ENCODE data around the gene NSL1.
"Not testable (repeated sequence)": the region's sequence is repeated elsewhere in the genome, so short reads cannot be mapped to it uniquely, and the experiment has no call there.

The NSL1 gene

GRCh38 chr1:212731630-212732029, 59.9 kb downstream of the NSL1 start:
- no peaks in the 10 kb centered on the region for H3K27me3 ChIP-seq (ENCODE audit: control insufficient read depth, insufficient read depth, low read length)
- H2AFZ ChIP-seq: no peak overlapping the region
- no peaks in the 10 kb centered on the region for H3K79me2 ChIP-seq
- H3K4me2 ChIP-seq (ENCODE audit: low read length): no peak overlapping the region
- no peak overlapping the region for H3K4me3 ChIP-seq (ENCODE audit: low read depth, low read length)
- H3K9me3 ChIP-seq (ENCODE audit: control insufficient read depth, low read length): no peaks in the 10 kb centered on the region
- TF ChIP-seq CTCF (IDR thresholded peaks at IDR 0.05): no peak
- H3K4me1 ChIP-seq: no peaks in the 10 kb centered on the region
- no peak overlapping the region for H3K27ac ChIP-seq
- no peaks in the 10 kb centered on the region for H3K36me3 ChIP-seq (ENCODE audit: control insufficient read depth, insufficient read depth, low read length)
- H3K9ac ChIP-seq: no peak overlapping the region

- H3K27ac ChIP-seq: no peak overlapping the region
- no peaks in the 10 kb centered on the region for H3K36me3 ChIP-seq (ENCODE audit: control insufficient read depth, insufficient read depth, low read length)
- H3K27me3 ChIP-seq (ENCODE audit: control insufficient read depth, insufficient read depth, low read length): no peaks in the 10 kb centered on the region
- no peaks in the 10 kb centered on the region for H3K9me3 ChIP-seq (ENCODE audit: control insufficient read depth, low read length)
- H3K4me1 ChIP-seq: no peaks in the 10 kb centered on the region
- H2AFZ ChIP-seq: no peak overlapping the region
- no peak overlapping the region for H3K4me2 ChIP-seq (ENCODE audit: low read length)
- no peak for TF ChIP-seq CTCF (IDR thresholded peaks at IDR 0.05)
- H3K79me2 ChIP-seq: no peaks in the 10 kb centered on the region
- H3K4me3 ChIP-seq (ENCODE audit: low read depth, low read length): no peak overlapping the region
- no peak overlapping the region for H3K9ac ChIP-seq
Observed at GRCh38 chr1:212728606-212729005, 63.0 kb downstream of the NSL1 start.

GRCh38 chr1:212727386-212728181, 64.0 kb downstream of the NSL1 start:
- no peaks in the 10 kb centered on the region for H3K36me3 ChIP-seq (ENCODE audit: control insufficient read depth, insufficient read depth, low read length)
- H3K9me3 ChIP-seq (ENCODE audit: control insufficient read depth, low read length): no peaks in the 10 kb centered on the region
- no peaks in the 10 kb centered on the region for H3K27me3 ChIP-seq (ENCODE audit: control insufficient read depth, insufficient read depth, low read length)
- H2AFZ ChIP-seq: no peak overlapping the region
- H3K9ac ChIP-seq: no peak overlapping the region
- H3K27ac ChIP-seq: no peak overlapping the region
- H3K4me1 ChIP-seq: no peaks in the 10 kb centered on the region
- H3K4me3 ChIP-seq (ENCODE audit: low read depth, low read length): no peak overlapping the region
- H3K4me2 ChIP-seq (ENCODE audit: low read length): no peak overlapping the region
- no peak for TF ChIP-seq CTCF (IDR thresholded peaks at IDR 0.05)
- no peaks in the 10 kb centered on the region for H3K79me2 ChIP-seq

- H3K4me1 ChIP-seq; H3K36me3 ChIP-seq (ENCODE audit: control insufficient read depth, insufficient read depth, low read length); H3K79me2 ChIP-seq; H3K27ac ChIP-seq; H3K9me3 ChIP-seq (ENCODE audit: control insufficient read depth, low read length); H3K4me2 ChIP-seq (ENCODE audit: low read length); H2AFZ ChIP-seq; H3K4me3 ChIP-seq (ENCODE audit: low read depth, low read length); H3K27me3 ChIP-seq (ENCODE audit: control insufficient read depth, insufficient read depth, low read length); H3K9ac ChIP-seq: not testable (repeated sequence)
Observed at GRCh38 chr1:212724679-212725078, 66.9 kb downstream of the NSL1 start.

GRCh38 chr1:212722270-212722957, 69.2 kb downstream of the NSL1 start:
- no peak overlapping the region for H2AFZ ChIP-seq
- H3K9ac ChIP-seq: no peak overlapping the region
- H3K36me3 ChIP-seq (ENCODE audit: control insufficient read depth, insufficient read depth, low read length): no peaks in the 10 kb centered on the region
- no peak overlapping the region for H3K27ac ChIP-seq
- H3K4me1 ChIP-seq: no peaks in the 10 kb centered on the region
- H3K4me2 ChIP-seq (ENCODE audit: low read length): no peak overlapping the region
- H3K27me3 ChIP-seq (ENCODE audit: control insufficient read depth, insufficient read depth, low read length): no peaks in the 10 kb centered on the region
- H3K4me3 ChIP-seq (ENCODE audit: low read depth, low read length): no peak overlapping the region
- no peaks in the 10 kb centered on the region for H3K9me3 ChIP-seq (ENCODE audit: control insufficient read depth, low read length)
- no peak for TF ChIP-seq CTCF (IDR thresholded peaks at IDR 0.05)
- H3K79me2 ChIP-seq: no peaks in the 10 kb centered on the region
